AG09319 (cell line): ENCODE results near the gene LRCH1.

ENCODE experiments used
- DNase-seq: peaks from one replicate; pipeline ENCODE4 v3.0.0-alpha.2; 2010; ENCODE audit warnings: low read depth; ENCODE audit errors: extremely low read depth
- CTCF ChIP-seq: IDR thresholded peaks from 2 replicates; pipeline ENCODE4 v1.5.1; 2011; ENCODE audit warnings: low read depth, mild to moderate bottlenecking, inconsistent platforms, low read length, moderate library complexity

Gene LRCH1

GRCh38 chr13:46617229-46617721 lies 64.3 kb downstream of the LRCH1 start:
- TF ChIP-seq CTCF = no peak

GRCh38 chr13:46617885-46618284 lies 64.9 kb downstream of the LRCH1 start:
- no peak for TF ChIP-seq CTCF
- DNase-seq = no peak

More at GRCh38 chr13:46617229-46617721, 64.3 kb downstream of the LRCH1 start:
- DNase-seq = no peak

GRCh38 chr13:46618694-46619254 lies 65.8 kb downstream of the LRCH1 start:
- no peak for TF ChIP-seq CTCF
- DNase-seq = no peak

- DNase-seq = no peak
- TF ChIP-seq CTCF = no peak
Observed at GRCh38 chr13:46620029-46620428, 67.1 kb downstream of the LRCH1 start.

- DNase-seq = no peak
- TF ChIP-seq CTCF = no peak
Observed at GRCh38 chr13:46620471-46620870, 67.5 kb downstream of the LRCH1 start.

GRCh38 chr13:46621133-46621532 lies 68.2 kb downstream of the LRCH1 start:
- DNase-seq = no peak
- TF ChIP-seq CTCF = no peak

- DNase-seq = no peak
- no peak for TF ChIP-seq CTCF
Observed at GRCh38 chr13:46621792-46622629, 69.0 kb downstream of the LRCH1 start.
